ENCODE measurements around the gene RNF157.

The RNF157 gene

DNA sequence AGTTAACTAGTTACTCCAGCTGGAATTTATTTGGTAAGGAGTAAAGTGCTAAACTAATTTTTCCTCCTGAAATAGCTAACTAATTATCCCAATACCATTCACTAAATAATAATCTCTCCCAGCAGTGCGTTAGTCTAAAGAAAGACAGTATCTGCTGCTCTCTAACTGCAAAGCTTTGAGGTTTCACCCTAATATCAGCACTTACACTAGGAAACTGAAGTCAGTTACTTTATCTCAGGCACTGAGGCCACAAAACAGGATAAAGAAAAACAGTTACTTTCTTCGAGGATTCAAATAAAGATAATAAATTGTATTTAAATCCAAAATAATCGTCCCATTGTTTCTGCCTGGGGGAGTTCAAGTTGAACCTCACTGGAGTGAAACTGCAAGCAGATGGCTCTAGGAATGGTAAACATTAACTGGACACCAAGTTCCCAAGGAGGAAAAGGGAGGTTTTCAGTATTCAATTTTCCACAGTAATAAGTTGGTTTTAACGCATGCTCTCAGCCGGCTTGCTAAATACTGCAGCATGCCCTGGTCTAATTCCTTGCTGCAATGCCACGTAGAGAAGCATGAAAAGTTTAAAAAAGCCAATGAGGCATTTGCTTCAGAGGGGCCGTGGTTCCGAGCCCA, 79.3 kb downstream of the RNF157 start:
- no peaks in the 10 kb centered on the region for H3F3A ChIP-seq (ENCODE audit: control insufficient read depth, insufficient read depth)
- TF ChIP-seq CTCF (IDR thresholded peaks at IDR 0.05; ENCODE audit: low read depth, low read length, poor library complexity, severe bottlenecking) (no peak), EZH2phosphoT487 (IDR thresholded peaks at IDR 0.05; ENCODE audit: borderline replicate concordance, low read length) (no peak)
- no peaks in the 10 kb centered on the region for H3K36me3 ChIP-seq (ENCODE audit: control insufficient read depth, low read length)
- no peaks in the 10 kb centered on the region for H4K20me1 ChIP-seq (ENCODE audit: control insufficient read depth, insufficient read depth, low read depth, low read length)
- no peaks in the 10 kb centered on the region for H3K9me2 ChIP-seq (replicated peaks; ENCODE audit: control insufficient read depth, low read length)
- peaks cover 22% of the 10 kb centered on the region for H3K27me3 ChIP-seq (ENCODE audit: control insufficient read depth, low read length)
- H3K9me3 ChIP-seq (ENCODE audit: control insufficient read depth, insufficient read depth, low read length) = no peaks in the 10 kb centered on the region
- no peaks in the 10 kb centered on the region for H3K4me1 ChIP-seq (ENCODE audit: control insufficient read depth, low read length)
- no peak overlapping the region for H3K4me2 ChIP-seq (ENCODE audit: low read length)
- H3K27ac ChIP-seq (ENCODE audit: low read depth, low read length) = no peak overlapping the region
- H3K79me2 ChIP-seq (ENCODE audit: control insufficient read depth, low read length) = no peaks in the 10 kb centered on the region
- no peak overlapping the region for H3K4me3 ChIP-seq (ENCODE audit: low read length)

DNA sequence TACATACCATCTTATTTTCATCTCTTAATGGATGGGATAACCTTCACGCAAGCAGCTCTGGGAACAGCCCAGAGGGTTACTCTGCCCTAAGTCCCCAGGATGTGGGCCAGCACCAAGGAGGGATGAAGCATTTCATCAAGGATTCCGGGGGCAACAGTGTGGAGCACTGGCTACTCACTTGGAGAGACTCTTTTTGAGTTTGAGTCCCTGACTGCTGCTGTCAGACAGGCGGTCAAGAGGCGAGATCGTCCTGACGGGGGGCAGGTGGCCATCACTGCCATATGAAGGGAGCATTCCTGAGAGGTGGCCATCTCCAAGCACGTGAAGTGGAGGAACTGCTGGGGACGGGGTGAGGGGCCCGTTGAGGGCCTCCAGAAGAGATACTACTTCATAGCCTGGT, 81.1 kb downstream of the RNF157 start:
- H4K20me1 ChIP-seq (ENCODE audit: control insufficient read depth, insufficient read depth, low read depth, low read length) = no peaks in the 10 kb centered on the region
- no peak for TF ChIP-seq EZH2phosphoT487 (IDR thresholded peaks at IDR 0.05; ENCODE audit: borderline replicate concordance, low read length)
- no peak for TF ChIP-seq CTCF (IDR thresholded peaks at IDR 0.05; ENCODE audit: low read depth, low read length, poor library complexity, severe bottlenecking)
- no peaks in the 10 kb centered on the region for H3F3A ChIP-seq (ENCODE audit: control insufficient read depth, insufficient read depth)
- H3K27me3 ChIP-seq (ENCODE audit: control insufficient read depth, low read length) = peaks cover 30% of the 10 kb centered on the region
- H3K4me2 ChIP-seq (ENCODE audit: low read length) = no peak overlapping the region
- no peaks in the 10 kb centered on the region for H3K4me1 ChIP-seq (ENCODE audit: control insufficient read depth, low read length)
- no peak overlapping the region for H3K4me3 ChIP-seq (ENCODE audit: low read length)
- H3K79me2 ChIP-seq (ENCODE audit: control insufficient read depth, low read length) = no peaks in the 10 kb centered on the region
- no peak overlapping the region for H3K27ac ChIP-seq (ENCODE audit: low read depth, low read length)
- H3K9me2 ChIP-seq (replicated peaks; ENCODE audit: control insufficient read depth, low read length) = no peaks in the 10 kb centered on the region
- no peaks in the 10 kb centered on the region for H3K36me3 ChIP-seq (ENCODE audit: control insufficient read depth, low read length)
- H3K9me3 ChIP-seq (ENCODE audit: control insufficient read depth, insufficient read depth, low read length) = no peaks in the 10 kb centered on the region

- Histone ChIP-seq H4K20me1 (ENCODE audit: control insufficient read depth, insufficient read depth, low read depth, low read length) (no peaks in the 10 kb centered on the region), H3K4me3 (ENCODE audit: low read length) (no peak overlapping the region), H3K36me3 (ENCODE audit: control insufficient read depth, low read length) (no peaks in the 10 kb centered on the region), H3K4me1 (ENCODE audit: control insufficient read depth, low read length) (no peaks in the 10 kb centered on the region), H3K9me2 (replicated peaks; ENCODE audit: control insufficient read depth, low read length) (no peaks in the 10 kb centered on the region), H3F3A (ENCODE audit: control insufficient read depth, insufficient read depth) (no peaks in the 10 kb centered on the region), H3K27me3 (ENCODE audit: control insufficient read depth, low read length) (peaks cover 30% of the 10 kb centered on the region), H3K4me2 (ENCODE audit: low read length) (no peak overlapping the region), H3K79me2 (ENCODE audit: control insufficient read depth, low read length) (no peaks in the 10 kb centered on the region), H3K27ac (ENCODE audit: low read depth, low read length) (no peak overlapping the region), H3K9me3 (ENCODE audit: control insufficient read depth, insufficient read depth, low read length) (no peaks in the 10 kb centered on the region)
- no peak for TF ChIP-seq EZH2phosphoT487 (IDR thresholded peaks at IDR 0.05; ENCODE audit: borderline replicate concordance, low read length)
- no peak for TF ChIP-seq CTCF (IDR thresholded peaks at IDR 0.05; ENCODE audit: low read depth, low read length, poor library complexity, severe bottlenecking)
Observed at GRCh38 chr17:76157759-76158158, 82.5 kb downstream of the RNF157 start.

Data from DOHH2 (cell line).